WTC11 (cell line): ENCODE measurements around the gene PRKACB.

Experiments used
- CTCF ChIP-seq: fragments of 200-600 bp; IDR thresholded peaks from 2 replicates; pipeline ENCODE4 v1.8.0; 2022; ENCODE audit warnings: antibody characterized with exemption
- NFE2L1 ChIP-seq: sonication (generic); formaldehyde crosslinking; IDR thresholded peaks from 2 replicates; pipeline ENCODE4 v1.8.1; 2023; ENCODE audit warnings: missing genetic modification reagents

- TF ChIP-seq CTCF (no peak), NFE2L1 (CRISPR knock-in tag) (no peak)
Observed at GRCh38 chr1:84286071-84286470, 142.0 kb downstream of the PRKACB start.
